CMK (cell line): ENCODE results near the gene LAGE3.

Experiments used
- DNase-seq: peaks from one replicate; pipeline ENCODE4 v3.0.0-alpha.2; 2010; ENCODE audit warnings: low read depth

The LAGE3 gene

DNA sequence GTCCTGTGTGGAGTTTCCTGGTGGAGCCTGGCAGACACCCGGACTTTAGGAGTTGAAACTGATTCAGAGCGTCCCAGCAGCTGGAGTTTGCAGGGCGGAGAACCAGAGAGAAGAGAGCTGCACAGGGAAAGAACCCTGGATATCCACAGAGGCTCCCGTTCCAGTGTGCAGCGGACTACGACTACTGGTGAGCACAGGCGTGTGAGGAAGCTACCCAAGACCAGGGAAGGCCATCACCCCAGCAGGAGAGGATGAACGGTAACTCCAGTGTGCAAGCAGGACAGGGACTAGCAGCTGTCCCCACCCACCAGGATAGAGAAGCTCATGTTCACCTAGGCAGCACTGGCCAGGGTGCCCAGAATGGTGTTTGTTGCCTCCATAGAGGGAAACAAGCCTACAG lies 2.3 kb downstream of the LAGE3 start:
- DNase-seq, result no peak

DNA sequence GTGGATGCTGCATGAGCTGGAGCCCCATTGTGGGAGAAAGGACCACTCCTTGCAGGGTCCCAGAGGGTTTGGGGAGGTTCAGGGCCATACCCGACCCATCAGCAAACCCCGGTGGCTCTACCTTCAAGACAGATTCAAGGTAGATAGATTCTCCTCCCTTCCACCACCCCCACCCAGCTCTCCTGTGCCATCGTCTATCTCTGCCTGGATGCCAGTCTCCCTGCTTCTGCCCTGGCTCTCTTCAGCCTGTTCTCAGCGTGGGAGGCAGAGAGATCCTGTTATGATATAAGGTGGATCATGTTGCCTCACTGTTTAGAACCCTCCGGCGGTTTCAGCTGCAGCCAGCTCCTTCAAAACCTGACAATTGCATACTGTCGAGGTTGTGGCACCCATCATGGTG lies 5.4 kb downstream of the LAGE3 start:
- DNase-seq, result no peak

DNA sequence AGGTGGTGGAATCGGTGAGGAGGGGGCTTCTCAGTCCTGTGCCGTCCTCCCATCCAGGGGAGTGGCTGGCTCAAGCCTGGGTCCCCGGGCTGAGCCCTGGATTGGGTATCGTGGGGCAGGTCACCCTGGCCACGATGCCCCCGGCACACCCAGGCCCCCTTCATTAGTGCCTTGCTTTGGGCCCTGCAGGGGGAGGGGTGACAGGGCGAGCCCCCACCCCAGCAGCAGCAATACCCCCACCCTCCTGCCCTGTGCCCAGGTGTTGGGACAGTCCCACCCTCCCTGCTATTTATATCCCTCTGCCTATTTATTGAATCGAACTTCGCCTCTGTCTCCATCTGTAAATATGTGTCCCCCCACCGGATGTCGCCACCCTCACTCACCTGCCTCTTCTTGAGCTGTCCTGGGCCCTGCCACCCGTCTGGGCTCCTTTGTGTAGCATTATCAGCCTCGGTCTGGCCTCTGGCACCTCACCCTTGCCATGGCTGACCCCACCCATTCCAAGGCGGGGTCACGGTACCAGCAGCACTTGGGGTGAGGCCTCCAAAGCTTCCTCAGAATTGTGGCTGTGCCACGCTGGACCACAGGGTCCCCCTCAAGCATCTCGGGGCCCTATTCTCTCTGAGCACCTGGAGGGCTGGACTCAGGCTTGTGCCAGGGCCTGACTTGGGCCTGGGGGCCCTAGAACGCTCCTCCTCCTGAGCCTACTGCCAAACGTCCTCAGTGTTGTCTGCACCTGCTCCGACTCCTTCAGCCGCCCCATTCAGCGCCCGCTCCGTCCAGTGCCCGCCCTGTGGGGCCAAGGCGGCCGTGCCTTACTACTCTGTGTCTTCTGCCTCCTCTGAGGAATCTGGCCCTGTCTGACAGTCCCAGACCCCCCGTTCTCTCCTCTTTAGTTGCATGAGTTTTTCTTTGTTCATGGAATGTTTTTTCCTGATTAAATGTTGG lies 6.1 kb downstream of the LAGE3 start:
- DNase-seq, result no peak

DNA sequence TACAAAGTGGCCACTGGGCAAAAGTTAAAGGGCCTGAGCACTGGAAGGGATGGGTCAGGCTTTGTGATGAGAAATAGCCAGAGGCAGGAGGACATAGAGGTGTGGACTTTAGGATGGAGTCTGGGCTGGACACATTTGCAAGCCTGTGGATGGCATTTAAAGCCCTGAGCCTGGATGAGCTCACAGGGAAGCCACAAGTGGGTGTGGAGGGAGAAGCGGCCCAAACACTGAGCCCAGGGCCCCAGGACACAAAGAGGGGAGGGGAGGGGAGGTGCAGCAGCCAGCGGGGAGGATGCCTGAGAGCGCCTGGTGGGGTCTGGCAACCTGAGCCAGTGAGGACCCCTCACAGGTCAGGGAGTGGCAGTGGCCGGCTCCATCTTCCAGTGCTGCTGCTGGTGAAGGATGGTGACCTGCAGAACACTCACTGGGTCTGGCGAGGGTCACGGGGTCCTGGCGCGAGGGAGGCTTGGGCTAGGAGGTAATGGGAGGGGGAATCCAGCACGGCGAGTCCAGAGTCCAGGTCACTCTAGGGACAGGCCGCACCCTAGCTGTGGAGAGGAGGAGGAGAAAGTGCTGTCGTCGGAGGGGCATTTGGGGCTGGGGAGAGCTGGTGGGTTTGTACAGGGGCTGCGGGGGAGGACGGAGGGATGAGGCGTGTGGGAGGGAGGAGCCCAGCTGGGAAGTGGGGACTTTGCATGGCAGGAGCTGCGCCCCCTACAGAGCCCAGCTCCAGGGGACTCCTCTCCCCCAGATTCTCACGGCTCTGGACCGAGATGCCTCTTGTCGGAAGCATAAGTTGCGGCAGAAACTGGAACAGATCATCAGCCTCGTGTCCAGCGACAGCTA lies 7.0 kb downstream of the LAGE3 start:
- DNase-seq, result no peak

DNA sequence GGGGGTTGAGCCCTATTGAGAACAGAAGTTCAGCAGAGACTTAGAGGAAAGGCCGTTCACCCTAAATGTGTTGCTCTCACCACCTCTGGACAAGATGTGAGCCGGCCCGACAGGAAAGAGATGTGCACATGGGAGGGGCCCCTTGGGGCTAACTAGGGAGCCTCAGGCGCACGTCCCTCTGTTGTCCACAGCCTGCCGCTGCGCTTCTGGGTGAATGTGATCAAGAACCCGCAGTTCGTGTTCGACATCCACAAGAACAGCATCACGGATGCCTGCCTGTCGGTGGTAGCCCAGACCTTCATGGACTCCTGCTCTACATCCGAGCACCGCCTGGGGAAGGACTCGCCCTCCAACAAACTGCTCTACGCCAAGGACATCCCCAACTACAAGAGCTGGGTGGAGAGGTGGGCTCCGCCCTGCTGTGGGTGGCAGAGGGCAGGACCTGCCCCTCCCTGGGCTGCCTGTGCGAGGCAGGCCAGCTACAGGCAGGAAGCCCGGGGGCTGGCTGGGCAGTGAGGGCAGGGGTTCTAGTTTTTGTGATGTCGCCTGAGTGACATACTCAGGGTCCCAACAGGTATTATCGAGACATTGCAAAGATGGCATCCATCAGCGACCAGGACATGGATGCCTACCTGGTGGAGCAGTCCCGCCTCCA lies 8.0 kb downstream of the LAGE3 start:
- no peak for DNase-seq

DNA sequence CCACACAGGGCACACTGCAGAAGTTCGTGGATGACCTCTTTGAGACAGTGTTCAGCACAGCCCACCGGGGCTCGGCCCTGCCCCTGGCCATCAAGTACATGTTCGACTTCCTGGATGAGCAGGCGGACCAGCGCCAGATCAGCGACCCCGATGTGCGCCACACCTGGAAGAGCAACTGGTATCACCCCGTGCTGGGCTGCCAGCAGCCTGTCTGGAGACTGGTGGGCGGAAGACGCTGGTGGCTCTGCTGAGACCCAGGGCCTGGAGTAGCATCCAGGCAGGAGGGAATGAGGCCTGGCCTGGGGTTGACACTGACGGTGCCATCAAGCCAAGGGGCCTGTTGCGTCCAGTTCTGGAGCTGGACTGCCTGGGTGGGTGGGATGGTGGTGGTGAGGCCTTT lies 8.6 kb downstream of the LAGE3 start:
- no peak for DNase-seq

DNA sequence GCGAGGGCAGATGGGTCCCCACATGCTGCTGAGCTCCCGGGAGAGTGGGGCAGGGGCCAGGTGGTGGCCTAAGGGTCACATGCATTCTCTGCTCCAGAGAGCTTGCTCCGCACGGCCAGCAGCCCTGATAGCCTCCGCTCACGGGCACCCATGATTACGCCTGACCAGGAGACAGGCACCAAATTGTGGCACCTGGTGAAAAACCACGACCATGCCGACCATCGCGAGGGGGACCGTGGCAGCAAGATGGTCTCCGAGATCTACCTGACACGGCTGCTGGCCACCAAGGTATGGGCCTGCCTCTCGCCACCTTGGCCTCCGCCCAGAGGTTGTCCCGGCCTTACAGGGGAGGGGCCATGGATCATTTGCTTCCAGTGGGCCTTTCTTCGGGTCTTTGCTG lies 9.2 kb downstream of the LAGE3 start:
- no peak for DNase-seq

DNA sequence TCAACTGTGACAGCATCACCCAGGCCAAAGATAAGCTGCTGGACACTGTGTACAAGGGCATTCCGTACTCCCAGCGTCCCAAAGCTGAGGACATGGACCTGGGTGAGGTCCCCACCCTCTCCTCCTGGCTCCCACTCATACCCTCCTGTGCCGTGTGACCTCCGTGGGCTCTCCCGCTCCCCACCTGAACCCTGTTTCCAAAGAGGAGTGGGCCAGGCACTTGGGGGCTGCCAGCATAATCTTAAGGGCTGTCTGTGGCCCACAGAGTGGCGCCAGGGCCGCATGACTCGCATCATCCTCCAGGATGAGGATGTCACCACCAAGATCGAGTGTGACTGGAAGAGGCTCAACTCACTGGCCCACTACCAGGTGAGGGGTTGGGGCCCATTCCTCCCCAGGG lies 10.0 kb downstream of the LAGE3 start:
- DNase-seq, result no peak

DNA sequence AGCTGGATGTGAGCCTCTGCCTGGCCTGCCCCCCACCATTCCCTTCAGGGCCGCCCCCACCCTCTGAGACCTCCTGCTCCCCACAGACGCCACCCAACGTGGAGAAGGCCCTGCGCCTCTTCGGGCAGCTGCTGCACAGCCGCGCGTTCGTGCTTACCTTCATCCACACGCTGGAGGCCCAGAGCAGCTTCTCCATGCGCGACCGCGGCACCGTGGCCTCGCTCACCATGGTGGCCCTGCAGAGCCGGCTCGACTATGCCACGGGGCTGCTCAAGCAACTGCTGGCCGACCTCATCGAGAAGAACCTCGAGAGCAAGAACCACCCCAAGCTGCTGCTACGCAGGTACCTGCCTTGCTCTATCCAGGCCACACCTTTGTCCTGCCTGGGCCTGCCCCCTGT lies 10.9 kb downstream of the LAGE3 start:
- no peak for DNase-seq

DNA sequence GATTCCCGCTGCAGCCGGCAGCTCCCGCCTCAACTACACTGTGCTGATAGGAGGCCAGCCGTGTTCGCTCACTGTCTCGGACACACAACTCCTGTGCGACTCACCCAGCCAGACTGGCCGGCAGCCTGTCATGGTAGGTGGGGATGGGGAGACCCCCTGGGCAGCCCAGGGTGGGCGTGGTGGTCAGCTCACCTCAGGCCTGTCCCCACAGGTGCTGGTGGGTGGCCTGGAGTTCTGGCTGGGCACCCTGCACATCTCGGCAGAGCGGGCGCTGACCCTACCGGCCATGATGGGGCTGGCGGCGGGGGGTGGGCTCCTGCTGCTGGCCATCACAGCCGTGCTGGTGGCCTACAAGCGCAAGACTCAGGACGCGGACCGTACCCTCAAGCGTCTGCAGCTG lies 11.5 kb downstream of the LAGE3 start:
- DNase-seq, result no peak

DNA sequence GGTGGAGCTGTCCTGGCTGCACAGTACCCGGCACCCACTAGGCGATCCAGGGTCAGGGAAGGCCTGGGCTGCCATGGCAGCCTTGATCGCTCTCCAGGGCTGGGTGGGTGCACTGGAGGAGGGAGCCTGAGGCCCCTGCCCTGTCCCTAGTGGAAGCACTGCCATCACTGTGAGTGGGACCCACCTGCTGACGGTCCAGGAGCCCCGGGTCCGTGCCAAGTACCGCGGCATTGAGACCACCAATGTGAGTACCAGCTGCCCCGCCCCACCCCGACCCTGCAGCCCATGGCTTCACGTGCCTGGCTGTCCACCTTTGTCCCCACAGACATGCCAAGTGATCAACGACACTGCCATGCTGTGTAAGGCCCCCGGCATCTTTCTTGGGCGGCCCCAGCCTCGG lies 12.2 kb downstream of the LAGE3 start:
- DNase-seq, result no peak

DNA sequence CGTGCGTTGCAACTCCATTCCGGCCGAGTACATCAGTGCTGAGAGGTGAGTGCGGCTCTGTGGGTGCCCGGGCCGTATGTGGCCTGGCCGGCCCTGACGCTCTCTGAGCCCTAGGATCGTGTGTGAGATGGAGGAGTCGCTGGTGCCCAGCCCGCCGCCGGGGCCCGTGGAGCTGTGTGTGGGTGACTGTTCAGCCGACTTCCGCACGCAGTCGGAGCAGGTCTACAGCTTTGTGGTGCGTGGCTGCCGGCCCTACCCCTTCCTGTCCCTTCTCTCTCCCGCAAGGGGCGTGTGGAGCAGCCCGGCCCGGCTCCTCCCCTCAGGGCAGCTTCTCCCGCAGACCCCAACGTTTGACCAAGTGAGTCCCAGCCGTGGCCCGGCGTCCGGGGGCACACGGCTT lies 13.0 kb downstream of the LAGE3 start:
- no peak for DNase-seq

DNA sequence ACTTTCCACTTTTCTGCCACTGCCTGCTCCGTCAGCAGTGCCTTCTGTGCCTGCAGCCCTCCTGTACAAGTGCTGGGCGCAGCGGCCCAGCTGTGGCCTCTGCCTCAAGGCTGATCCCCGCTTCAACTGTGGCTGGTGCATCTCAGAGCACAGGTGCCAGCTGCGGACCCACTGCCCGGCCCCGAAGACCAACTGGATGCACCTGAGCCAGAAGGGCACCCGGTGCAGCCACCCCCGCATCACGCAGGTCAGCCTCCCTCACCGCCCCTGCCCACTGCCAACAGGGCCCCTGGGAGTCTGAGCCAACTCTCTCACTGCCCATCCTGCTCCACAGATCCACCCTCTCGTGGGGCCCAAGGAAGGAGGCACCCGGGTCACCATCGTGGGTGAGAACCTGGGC lies 13.5 kb downstream of the LAGE3 start:
- DNase-seq, result no peak

DNA sequence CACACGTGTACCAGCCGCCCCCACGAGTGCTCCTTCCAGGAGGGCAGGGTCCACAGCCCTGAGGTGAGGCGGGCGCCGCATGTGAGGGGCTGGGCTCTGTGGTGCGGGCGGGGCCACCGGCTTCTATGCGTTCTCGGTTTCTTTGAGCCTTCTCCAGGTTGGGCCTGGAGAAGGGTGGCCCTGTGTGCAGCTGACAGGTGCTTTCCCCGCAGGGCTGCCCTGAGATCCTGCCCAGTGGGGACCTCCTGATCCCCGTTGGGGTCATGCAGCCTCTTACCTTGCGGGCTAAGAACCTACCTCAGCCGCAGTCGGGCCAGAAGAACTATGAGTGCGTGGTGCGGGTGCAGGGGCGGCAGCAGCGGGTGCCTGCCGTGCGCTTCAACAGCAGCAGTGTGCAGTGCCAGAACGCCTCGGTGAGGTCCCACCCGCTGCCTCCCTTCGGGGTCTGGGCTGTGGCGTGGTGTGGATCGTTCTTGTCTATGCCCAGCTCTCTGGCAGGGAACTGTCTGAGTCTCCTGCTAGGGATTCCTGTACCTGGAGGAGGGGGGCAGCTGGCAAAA lies 14.2 kb downstream of the LAGE3 start:
- no peak for DNase-seq

DNA sequence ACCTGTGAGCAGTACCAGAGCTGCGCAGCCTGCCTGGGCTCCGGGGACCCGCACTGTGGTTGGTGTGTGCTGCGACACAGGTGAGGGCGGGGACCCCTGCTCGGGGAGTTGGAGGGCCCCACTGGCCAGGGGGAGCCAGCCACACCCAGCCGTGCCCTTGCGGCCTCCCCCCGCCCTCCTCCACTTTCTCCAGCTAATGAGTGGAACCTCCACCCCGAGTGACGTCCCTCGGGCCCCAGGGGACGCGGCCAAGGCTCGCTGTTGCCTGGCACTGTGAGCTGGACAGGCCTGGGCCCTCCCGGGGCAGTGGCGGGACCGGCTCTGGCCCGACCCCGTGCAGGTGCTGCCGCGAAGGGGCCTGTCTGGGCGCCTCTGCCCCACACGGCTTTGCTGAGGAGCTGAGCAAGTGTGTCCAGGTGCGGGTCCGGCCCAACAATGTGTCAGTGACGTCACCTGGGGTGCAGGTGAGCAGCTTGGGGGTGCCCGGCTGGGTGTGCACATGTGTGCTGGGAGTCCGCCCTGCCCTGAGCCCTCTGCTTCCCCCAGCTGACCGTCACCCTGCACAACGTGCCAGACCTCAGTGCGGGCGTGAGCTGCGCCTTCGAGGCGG lies 15.4 kb downstream of the LAGE3 start:
- no peak for DNase-seq

DNA sequence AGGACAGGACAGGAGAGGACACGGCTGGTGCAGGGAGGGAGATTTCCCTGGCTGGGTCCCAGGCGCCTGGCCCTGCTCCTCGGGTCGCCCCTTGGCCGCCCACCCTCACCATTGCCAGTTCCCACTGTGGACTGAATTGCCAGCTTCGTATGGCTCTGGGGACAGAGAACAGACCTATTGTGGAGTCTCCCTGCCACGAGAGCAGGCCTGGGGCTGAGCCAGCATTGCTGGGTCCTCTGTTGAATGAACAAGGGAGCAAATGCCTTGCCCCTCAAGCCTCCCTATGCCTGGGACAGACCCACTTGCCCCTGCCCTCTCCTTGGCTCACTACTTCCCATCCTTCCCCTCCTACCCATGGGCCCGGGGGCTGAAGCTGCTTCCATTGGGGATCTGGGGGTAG lies 16.7 kb downstream of the LAGE3 start:
- DNase-seq, result no peak

DNA sequence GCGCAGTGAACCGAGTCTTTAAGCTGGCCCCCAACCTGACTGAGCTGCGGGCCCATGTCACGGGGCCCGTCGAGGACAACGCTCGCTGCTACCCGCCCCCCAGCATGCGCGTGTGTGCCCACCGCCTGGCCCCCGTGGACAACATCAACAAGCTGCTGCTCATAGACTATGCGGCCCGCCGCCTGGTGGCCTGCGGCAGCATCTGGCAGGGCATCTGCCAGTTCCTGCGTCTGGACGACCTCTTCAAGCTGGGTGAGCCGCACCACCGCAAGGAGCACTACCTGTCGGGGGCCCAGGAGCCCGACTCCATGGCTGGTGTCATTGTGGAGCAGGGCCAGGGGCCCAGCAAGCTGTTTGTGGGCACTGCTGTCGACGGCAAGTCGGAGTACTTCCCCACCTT lies 18.8 kb downstream of the LAGE3 start:
- no peak for DNase-seq

DNA sequence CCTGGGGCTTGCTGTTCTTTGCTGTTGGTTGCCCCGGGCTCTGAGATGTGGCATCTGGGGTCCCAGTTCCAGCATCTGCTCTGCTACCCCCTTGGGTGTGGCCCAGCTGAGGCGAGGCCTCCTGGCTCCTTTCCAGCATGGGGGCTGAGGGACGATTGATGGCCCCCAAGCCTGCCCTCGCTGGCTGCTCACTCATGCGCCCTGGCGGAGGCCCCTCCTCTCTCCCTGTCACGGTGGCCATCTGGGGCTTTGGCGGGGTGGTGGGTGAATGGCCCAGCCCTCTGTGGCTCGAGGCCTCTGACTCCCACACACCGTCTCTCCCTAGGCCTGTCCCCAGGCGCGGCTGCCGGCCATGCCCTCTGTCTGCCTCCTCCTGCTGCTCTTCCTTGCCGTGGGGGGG lies 19.2 kb downstream of the LAGE3 start:
- no peak for DNase-seq

DNA sequence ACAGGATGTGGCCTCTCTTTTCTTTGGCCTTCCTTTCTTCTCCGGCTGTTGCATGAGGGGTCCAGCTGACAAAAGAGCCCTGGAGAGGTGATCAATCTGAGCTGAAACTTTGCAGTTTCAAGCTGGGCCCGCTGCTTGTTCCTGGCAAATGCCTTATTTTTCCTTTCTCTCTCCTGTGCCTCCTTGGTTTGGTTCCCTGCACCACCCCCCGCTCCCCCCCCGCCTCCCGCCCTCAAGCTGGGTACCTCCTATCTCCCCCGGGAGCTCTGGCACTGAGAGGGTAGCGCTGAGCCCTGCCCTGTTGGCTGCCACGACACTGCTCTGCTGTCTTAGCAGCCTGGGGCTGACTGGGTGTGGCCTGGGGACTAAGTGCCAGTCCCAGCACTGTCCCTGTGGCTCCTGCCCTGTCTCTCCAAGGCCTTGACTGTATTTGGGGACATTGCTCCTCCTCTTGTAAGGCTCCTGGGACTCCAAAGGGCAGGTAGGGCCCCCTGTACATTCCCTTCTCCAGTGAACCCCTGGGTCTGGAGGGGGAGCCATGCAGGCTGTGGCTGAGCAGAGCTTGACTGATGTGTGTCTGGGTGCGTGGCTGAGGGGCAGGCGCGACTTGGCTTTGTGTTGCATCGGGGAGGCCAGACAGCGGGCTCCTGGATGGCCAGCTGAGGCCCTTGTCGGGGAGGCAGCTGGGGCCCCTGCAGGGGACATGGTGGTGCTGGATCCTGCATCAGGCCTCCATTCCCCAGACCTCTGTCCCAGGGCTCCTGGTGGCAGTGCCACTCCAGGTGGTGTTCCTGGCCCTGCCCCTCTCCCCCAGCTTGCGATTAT lies 19.9 kb downstream of the LAGE3 start:
- no peak for DNase-seq

DNA sequence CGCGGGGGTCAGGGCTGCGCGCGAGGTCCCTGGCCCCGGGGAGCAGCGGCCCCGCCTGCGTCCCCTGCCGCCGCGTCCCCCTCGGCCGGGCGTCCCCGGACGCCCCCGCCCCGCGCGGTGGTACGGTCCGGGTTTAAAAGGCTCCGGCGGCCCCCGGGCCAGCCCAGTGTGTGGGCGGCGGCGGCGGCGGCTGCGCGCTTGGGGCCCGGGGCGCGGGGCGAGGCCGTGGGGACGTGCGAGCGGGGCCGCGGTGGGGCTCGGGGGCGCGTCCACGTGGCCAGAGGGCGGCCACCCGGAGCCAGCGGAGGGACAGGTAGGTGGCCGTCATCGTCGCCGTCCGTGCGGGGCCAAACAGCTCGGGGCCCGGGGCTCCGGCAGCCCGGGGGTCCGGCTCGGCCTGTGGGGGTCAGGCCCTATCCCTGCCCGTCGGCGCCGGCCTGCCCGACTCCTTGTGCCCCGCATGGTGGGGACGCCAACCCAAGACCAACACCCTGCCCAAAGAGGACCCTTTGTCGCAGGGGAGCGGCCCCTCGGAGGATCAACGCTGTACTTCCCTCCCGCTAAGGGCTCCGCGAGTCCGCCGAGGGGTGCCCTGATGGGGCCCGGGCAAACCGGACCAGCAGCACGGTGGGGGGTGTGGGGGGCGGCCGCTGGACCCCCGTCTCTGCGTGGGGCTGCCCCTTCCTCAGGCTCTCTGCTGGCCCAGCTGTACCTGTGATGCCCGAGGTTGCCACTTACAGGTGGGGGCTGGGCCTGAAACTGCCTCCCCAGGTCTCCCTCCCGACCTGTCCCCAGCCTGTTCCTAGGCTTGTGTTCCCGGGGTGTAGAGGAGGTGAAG lies 20.7 kb downstream of the LAGE3 start, which contains the start of gene PLXNA3:
PLXNA3 (plus strand) TSS at position 166 of the 838 bp plus-strand sequence. CDS start 1,903 bp downstream, outside the sequence.
- no peak for DNase-seq
